SKM-1 (cell line): ENCODE results near the gene COL4A1.

Experiments used
- DNase-seq: peaks from one replicate; lab custom pipeline; 2025; ENCODE audit not compliant: unreplicated experiment; lab: John Stamatoyannopoulos, UW

The COL4A1 gene

DNA sequence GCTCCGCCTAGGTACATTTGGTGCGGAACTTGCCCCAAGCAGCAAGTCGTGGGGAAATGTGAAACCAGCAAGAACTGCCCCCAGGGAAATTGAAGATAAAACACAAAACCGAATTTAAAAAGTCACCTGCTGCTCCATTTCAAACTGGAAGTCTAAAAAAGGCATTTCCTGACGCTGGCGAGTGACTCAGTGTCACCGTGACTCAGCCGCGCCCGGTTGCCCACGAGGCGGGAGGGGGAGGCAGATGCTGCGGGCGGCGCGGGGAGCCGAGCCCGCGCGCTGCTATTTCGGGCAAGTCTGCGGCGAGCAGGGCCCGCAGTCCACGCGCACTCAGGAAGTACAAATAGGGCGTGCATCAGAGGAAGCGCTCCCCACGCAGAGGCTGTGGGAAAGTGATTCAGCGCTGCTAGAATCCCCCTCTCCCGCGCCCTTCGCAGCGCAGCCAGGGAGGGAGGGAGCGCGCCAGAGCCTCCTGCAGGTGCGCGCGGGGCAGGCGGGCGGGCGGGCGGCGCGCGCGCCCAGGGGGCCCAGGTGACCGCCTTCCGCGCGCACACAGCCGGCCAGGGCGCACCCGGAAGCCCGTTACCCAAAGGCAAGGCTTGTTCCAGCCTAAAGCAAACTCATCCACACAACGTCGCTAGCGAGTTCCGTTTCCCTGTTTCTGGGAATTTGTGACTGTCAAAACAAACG is 168.8 kb downstream of the COL4A1 start:
- peak; percentile 72 for DNase-seq

DNA sequence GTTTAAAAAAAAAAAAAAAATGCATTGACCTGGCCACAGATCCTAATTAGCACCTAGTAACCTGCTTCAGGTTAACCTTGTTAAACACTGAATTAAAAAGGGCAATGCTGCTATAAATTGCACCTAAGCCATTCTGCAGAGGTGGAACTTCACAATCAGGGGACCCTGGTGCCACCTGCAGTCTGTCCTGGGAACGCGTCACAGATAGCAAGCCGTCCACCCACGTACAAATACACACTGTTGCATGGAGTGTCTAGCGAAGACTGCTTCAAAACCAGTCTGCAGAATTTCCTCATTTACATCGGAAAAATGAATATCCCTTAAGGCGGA is 169.3 kb downstream of the COL4A1 start:
- DNase-seq = no peak

DNA sequence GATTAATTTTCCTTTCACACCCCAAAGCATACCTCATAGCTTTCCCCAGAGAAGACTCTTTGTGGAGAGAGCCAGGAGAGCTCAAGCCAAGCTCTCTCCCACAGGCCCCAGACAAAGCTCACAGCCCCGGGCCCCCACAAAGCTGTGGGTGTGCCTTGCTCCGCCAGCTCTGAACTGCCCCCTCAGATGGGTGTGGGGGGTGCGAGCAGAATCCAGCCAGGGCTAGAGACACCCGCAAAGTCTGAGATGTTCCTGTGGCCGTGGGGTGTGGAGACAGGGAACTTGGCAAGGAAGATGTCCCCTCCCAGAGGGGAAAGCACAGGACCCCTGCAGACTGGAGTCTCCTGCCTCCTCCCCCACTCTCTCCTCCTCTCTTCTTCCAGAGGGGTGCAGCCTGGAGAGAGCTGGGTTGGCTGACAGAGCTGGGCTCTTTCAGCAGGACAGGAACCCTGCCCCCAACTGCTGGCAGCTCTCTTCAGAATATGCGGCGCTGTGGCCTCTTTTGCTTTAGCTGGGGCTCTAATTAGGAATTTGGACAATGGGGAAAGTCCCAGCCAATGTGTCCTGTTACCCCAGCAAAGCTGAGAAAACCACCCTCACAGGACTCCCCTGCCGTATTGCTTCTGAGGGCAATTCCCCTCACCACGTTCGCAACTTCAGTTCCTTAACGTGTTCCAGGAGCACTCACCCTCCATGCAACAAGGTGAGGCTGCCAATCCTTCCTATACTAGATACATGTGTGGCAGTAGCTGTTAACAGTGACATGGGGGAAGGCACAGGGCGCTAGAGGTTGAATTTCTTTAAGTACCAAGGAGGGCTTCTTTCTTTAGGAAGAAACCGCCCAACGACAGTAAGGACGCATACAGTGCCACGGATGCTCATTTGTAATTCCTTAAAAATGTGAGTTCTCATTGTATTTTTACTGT is 170.0 kb downstream of the COL4A1 start:
- no peak for DNase-seq

DNA sequence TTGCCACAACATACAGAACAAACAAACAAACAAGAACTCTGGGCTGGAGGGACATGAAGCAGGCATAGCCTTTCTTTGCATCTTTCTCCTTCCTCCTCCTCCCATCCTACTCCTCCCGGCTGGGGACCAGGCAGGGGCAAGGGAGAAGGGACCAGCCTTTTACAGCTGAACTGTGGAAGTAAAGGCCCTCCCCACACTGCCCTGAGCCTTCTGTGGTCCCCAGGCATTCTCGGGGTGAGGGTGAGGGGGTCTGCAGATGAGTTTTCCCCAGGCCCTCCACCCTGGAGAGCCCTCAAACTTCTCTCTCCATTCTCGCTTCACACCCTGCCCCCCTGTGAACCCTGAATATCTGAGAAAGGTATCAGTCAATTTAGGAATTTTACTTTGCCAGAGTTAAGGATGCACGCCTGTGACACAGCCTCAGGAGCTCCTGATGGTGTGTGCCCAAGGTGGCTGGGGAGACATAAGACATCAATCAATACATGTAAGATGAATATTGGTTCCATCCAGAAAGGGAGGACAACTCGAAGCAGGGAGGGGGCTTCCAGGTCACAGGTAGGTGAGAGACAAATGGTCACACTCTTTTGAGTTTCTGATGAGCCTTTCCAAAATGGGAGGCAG is 170.9 kb downstream of the COL4A1 start:
- DNase-seq = no peak

DNA sequence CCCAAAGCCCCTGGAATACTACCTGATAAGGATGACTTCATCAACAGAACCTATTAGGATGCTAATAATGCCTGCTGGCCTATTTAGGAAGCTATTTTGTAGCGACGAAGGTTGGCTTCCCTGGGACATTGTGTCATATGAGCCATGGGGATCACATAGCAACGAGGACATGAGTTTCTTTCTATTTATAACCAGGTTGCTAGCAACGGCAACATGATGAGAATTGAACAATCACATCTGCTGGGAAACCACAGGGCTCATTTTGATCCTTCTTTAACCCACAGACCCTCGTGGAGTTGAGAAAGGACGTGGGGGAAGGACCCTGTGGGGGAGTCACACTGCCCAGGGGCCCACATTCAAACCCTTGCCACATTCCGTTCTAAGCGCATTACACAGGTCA is 172.2 kb downstream of the COL4A1 start:
- no peak for DNase-seq

DNA sequence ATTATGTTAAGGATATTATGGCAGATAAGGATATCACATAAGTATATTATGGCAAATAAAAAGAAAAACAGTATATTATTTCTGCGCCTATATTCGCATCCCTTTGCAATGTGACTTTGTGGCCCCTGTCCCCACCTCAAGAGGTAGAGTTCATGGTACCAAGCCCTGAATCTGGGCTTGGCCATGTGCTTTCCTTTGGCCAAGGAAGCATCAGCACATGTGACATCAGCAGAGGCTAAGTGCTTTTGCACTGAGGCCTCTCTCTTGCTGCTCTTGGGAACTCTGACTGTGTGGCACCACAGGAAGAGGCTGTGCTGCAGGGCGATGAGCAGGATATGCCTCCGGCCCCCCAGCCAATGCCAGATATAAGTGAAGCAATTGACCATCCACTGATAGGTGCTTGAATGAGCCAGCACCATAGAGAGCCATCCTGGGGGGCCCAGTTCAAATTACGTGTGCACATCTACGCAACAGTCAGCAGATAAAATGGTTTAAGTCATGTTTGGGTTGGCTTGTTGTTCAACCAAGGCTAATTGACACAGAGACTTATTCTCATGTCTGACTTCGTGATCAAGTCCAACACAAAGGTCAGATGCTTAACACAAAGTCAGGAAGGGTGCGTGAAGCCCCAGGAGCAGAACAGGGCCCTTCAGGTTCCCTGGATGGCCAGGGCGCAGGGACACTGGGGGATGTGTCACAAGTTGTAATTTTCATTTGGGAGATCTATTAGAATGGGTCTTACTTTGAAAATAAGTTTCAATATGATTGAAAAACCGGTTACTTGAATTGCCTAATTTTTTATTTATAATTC is 173.3 kb downstream of the COL4A1 start:
- no peak for DNase-seq

DNA sequence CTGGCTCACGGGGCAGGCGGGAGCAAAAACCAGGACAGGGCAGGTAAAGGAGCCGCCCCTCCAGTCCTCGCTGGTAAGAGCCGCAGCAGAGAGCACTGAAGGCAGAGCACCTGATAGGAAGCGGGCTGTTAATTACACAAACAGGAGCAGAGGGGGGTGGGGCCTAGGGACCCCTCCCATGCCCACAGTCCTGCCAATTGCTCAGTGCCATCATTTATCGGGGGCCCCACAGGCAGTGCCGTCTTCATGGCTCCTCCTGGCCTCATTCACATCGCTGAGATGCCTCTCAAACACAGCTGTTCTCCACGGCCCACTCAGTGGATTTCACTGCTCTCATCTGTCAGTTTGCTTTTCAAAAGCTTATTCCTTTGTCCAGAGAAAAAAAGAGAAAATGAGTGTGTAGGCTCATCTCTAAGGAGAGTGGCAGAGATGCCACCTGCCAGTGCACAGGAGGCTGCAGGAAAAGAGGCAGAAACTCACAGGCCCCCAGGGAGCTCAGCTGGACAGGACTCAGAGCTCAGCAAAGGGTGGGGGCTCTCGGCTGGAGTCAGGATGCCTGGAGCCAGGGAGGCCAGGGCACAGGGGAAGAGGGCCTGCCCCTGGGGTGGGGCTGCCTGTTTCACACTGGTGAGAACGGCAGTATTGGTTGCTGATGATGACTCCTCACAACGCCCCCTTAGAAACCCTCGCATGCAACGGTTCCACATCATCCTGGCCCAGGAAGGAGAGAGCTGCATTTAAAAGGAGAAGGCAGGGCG is 174.6 kb downstream of the COL4A1 start:
- no peak for DNase-seq

DNA sequence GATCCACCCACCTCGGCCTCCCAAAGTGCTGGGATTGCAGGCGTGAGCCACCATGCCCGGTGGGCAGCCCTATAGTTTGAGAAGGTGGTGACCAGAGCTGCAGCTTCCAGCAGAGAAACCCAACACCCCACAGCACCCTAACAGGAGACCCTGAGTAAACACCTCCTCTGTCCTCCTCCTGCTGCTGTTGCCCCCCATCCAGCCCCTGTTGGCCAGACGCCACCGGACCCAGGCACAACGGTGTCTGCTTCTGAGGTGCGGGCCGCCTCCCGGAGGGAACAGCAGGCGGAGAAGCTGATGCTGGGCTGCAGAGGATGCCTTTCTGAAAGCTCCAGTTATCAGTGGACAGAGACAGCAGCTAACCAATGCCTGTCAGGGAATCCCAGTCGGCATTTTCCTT is 175.5 kb downstream of the COL4A1 start:
- no peak for DNase-seq

DNA sequence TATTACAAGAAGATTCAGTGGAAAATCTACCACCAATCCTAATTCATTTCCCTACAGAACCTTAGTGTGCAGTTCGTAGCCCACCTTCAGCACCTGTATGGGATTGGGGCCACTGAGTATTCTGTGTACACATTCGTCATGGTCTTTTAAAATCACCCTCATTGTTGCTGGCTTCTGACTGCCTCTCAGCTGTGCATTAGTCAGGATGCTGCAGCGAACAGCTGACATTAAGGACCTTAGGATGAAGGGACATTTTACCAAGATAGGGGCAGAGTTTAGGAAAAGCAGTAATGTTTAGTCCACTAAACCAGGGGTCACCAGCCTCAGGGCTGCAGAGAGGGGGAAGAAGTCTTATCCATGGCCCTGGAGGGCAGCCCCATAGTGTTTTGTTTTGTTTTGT is 176.5 kb downstream of the COL4A1 start:
- DNase-seq = no peak

DNA sequence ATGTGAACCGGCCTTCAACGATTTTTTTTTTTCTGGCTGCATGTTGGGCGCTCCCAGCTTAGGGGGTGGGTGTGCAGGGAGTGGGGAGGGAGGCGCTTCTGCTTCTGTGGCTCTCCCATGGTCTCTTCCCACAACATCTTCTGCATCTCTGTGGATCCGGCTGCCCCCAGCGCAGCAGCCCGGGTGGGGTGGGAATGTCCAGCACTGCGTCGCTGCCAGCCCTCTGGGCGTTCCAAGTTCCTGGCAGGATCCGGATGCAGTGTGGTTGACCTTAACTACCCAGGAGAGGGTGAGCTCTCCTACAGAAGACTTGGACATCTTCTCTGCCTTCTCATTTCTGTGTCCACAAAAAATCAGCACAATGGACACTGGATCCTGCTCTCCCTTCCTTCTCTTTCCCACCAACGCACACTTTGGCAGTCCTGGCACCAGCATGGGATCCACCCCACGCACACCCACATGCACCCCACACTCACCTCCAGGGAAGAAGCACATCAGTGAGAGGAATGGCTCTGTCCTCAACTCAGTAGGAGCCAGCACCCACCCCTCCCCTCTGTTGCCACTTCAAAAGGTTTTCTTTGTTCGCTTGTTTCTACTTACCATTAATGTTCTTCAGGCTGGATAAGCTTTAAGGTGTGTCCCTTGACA is 177.3 kb downstream of the COL4A1 start:
- no peak for DNase-seq

DNA sequence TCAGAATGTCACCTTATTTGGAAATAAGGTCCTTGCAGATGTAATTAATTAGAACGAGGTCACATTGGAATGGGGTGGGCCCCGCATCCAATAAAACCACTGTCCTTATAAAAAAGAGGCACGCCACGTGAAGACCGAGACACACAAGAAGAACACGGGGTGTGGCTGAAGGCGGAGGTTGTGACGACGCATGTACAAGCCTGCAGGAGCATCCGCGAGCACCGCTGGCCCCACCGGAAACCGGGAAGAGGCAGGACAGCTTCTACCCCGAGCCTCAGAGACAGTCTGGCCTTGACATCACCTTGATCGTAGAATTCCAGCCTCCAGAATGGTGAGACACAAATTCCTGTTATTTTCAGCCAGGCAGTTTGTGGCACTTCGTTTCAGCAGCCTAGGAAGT is 177.9 kb downstream of the COL4A1 start:
- no peak for DNase-seq

DNA sequence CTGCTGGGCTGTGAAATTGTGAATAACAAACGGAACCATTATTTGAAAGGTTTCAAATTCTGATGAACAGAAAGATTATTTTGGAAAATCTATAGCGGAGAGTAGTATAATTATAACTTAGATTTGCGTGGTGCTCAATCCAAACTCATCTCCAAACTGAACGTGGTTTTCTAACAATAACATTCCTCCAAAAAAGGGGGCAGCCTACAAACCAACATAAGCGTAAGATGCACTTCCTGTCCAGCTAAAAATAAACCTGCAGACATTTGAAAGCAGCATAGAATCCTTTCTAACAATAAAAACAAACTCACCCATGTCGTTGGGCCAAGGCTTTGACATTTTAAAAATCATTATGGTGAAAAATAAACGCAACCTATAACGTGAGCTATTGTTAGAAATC is 178.4 kb downstream of the COL4A1 start:
- no peak for DNase-seq

DNA sequence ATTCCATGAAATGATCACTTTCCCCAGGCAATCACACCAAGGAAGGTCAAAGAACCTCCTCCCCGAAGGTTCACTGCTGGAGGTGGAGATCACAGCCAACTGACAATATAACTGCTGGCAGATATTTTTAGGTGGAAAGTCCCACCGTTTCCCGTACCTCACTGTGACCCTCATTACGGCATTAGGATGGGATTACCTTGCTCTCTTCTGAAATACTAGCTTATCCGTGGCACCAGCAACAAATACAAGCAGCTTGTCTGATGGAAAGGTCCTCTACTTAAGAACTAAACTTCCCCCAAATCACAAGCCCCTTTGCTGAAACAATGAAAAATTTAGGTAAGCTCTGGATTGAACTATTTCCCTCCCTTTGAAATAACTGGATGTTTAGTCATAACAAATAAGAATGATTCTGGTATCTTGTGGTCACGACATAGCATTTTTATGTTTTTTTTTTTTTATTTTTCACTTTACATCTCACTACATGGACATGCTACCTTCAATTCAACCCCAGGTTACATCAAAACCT is 178.9 kb downstream of the COL4A1 start:
- DNase-seq = no peak

DNA sequence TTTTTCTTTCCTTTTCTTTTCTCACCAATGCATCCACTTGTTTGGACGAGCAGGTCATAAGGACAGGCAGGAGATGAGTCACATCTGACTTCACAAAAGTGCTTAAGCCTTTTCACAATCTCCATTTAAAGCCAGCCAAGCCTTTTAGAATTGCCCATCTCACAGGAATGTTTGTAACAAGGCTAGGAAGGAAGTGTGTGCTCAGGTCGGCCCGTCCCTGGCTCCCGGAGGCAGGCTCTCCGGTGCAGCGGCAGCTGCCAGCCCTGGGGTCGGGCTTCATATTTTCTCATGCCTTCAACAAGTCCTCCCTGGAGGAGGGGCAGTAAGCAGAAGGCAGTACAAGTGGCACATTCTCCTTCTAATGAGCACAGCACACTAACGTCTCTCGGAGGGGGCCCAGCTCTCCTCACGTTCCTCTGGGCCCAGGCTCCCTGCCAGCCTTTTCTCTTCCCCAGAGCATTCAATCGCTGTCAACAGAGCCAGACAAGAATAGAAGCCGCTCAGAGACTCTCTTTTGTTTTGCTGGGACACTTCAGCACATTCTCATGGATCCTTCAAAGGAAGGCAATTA is 180.5 kb downstream of the COL4A1 start:
- no peak for DNase-seq

DNA sequence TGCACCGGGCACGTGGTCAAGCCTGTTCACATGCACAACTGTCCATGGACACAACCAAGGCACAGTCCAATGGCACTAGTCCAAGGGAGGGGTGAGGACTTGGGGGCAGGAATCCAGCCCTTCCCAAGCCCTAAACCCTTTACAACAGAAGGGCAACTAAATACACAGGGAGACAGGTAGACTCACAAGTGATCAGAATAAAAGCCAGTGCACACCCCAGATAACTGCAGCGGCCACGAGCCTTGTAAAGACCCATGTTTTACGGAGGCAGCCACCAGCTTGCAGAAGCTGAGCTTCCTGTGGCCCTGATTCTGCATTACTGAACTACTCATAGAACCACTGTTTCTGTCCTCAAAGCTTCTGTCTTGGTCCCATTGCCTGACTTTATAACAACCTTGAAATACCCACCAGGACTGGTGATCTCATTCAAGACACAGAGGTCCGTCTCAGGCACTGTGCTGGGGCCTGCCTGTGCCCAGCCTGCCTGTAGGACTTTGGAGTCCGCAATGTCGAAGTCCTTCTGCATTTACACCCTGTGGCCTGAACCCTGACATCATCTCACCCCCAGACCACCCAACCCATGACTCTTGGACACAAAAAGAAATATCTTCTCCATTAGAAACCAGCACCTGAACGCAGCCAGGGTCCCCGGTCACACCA is 181.2 kb downstream of the COL4A1 start:
- DNase-seq = no peak

DNA sequence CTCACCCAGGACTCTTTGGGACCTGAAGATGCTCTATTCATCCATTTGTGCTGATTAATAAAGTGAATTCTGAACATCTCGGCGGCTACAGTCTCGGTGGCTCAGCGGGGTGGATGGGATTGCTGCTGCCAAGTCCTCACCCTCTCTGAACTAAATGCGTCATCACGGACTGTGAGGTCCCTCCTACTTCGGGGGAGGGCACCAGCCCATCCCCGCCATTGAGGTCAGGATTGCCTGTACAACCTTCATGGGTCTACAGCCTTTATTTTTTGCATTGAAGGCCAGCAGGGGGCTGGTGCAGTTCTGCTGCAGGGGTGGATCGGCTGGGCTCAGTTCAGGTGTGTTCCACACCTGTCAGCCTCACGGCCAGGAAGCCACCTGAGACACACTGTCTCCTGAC is 181.8 kb downstream of the COL4A1 start:
- DNase-seq = no peak

DNA sequence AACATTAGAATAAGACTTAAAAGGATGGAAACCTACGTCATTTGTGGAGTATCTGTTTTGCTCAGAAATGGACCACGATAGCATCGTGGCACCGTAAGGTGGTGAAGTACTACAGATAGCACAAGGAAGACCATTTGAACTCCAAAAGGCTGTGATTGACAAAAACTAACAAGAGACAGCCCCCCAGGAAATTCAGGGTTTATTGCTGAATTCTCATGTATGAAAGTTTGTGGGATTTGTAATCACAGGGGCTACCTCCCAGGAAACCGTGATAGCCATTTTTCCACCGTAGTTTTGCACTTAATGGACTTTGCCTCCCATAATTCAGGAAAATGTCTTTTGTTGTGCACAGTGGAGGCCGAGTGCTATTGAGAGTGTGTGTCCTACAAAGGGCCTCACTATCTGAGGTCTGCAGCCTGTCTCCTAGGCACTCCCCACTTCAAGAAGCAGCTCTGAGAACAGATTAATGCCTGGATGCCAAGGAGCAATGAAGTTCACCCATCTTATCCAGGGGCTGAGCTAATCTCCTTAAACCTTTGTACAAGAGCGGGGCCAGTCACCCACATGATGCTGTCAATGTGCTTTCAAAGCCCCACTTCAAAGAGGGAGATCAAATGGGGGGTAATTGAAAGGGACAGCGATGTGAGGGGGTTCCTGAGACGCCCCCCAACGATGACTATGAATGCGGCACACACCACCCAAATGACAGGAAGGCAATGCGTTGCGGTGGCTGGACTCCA is 182.6 kb downstream of the COL4A1 start:
- DNase-seq = no peak
